ENCODE measurements around the gene COL9A1. TPM values are rescaled to one million over a fixed set of nuclear protein-coding genes. Genes with fewer than 3 reads are reported as not detected.

Gene COL9A1
- total RNA-seq, 1 donor from 2014 or later, result not detected

- DNase-seq (ENCODE audit: low read depth), result no peak
Measured at GRCh38 chr6:70172252-70172651, 130.6 kb downstream of the COL9A1 start.

- DNase-seq (ENCODE audit: low read depth), result no peak
Measured at GRCh38 chr6:70171236-70171635, 131.6 kb downstream of the COL9A1 start.

DNA sequence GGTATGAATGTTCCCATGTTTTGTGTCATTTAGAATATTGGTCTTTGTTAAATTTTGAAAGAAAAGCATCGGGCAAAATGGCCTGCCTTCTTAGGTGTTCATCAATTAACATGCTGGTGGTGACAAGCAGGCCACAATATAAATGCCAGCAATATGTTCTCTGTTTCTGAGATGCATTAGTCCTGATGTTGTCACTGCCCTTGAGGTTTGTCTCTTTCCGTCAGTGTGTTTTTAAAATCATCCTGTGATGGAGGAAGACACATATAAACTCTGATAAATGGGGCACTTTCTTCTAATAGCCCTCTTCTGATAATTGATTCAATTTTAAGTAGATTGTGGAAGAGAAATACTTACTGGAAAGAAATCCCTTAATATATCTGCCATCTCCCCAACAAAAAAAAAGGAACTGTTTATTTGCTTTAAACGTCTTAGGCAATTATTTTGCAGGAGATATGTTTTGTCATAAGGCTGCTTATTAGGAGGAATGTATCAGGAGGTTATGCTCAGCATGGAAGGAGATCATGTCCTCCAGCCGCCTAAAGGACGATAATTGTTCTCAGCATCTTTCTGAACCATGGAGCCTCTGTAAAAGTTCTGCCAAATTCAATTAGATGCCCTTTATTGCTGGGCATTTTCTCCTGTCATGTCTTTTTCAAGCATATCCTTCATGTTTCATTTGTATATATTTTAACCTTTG lies 134.1 kb downstream of the COL9A1 start:
- no peak for DNase-seq (ENCODE audit: low read depth)

Other genes starting within 250 kb of the COL9A1 start
- gene FAM135A, start 110.4 kb upstream of the COL9A1 start, total RNA-seq, result 29.2 and 52.6 TPM in 2 replicates

Data from renal cortical epithelial cell (primary cell).